HCT116 (cell line): ENCODE results near the gene PRKG1. TPM values are rescaled to one million over a fixed set of nuclear protein-coding genes. Genes with fewer than 3 reads are reported as not detected.
"Not testable (repeated sequence)": the region's sequence is repeated elsewhere in the genome, so short reads cannot be mapped to it uniquely, and the experiment has no call there.

Experiments
- ATAC-seq: fragments of 200-7000 bp; cut with Tn5 transposase; 2 replicates; pipeline ENCODE4 v1.9.1; 2020; ENCODE audit warnings: mild to moderate bottlenecking, moderate library complexity
- BruUV-seq: library from RNA; stranded (reverse); fragments of 400-500 nt; replicated peaks from 2 replicates; lab custom pipeline; 2021; lab: Mats Ljungman, UMichigan
- CTCF ChIA-PET: fragments of 300-600 bp; sonication (Branson Sonifier 250); formaldehyde crosslinking; loops from one replicate; lab custom pipeline; 2021; ENCODE audit warnings: antibody characterized with exemption; lab: Charles Lee
- POLR2A ChIA-PET: fragments of 300-600, 350-600 bp; sonication (Branson Sonifier 250); formaldehyde crosslinking; loops from one replicate; lab custom pipeline; 2021; ENCODE audit warnings: antibody characterized with exemption; lab: Charles Lee
- RAD21 ChIA-PET, 2 experiments: fragments of 300-600 bp; sonication (Branson Sonifier 250); formaldehyde crosslinking; loops; one replicate each; lab custom pipeline; 2023; ENCODE audit warnings: low total read pairs in 2 of 2; ENCODE audit not compliant: uncharacterized antibody in 2 of 2, unreplicated experiment in 2 of 2, low non-redundant PET in 1 of 2; lab: Charles Lee
- DNase-seq: peaks from one replicate; pipeline ENCODE4 v3.0.0-alpha.2; 2010; ENCODE audit warnings: low read depth, low spot score
- H2AFZ ChIP-seq: fragments of 200-600 bp; shearing (Covaris generic), sonication (generic); 2 replicates; pipeline ENCODE4 v1.6.1; 2017; ENCODE audit warnings: low read depth, mixed run types, mixed read lengths, antibody characterized with exemption, low read length; ENCODE audit not compliant: poor library complexity, severe bottlenecking
- H3K27ac ChIP-seq: 2 replicates; pipeline ENCODE4 v1.5.1; 2012; ENCODE audit warnings: low read depth, low read length
- H3K27me3 ChIP-seq: fragments of 200-600 bp; sonication (generic); 2 replicates; pipeline ENCODE4 v1.6.1; 2016; ENCODE audit warnings: mixed run types, low read length, mixed read lengths; ENCODE audit not compliant: insufficient read depth
- H3K36me3 ChIP-seq, 2 experiments: fragments of 200-500 bp in 1 of 2; fragments of 200-600 bp in 1 of 2; sonication (Bioruptor generic) in 1 of 2; sonication (generic) in 1 of 2; 2 replicates each; pipeline versions ENCODE4 v1.5.1 to v1.6.1; 2014 to 2016; ENCODE audit warnings: low read length in 2 of 2, inconsistent platforms in 1 of 2, mixed read lengths in 1 of 2, mixed run types in 1 of 2; ENCODE audit not compliant: insufficient read depth in 2 of 2, control insufficient read depth in 1 of 2
- H3K4me1 ChIP-seq, 2 experiments: fragments of 200-600 bp in 1 of 2; sonication (generic) in 1 of 2; 2 replicates each; pipeline versions ENCODE4 v1.5.1 to v1.6.1; 2012 to 2017; ENCODE audit warnings: low read length in 2 of 2, inconsistent platforms in 1 of 2, mild to moderate bottlenecking in 1 of 2, mixed read lengths in 1 of 2, mixed run types in 1 of 2, moderate library complexity in 1 of 2; ENCODE audit not compliant: insufficient read depth in 2 of 2, control insufficient read depth in 1 of 2
- H3K4me2 ChIP-seq: fragments of 200-600 bp; sonication (generic); 2 replicates; pipeline ENCODE4 v1.6.1; 2017; ENCODE audit warnings: mixed run types, low read length, mixed read lengths
- H3K4me3 ChIP-seq, 2 experiments: fragments of 200-600 bp in 1 of 2; sonication (generic) in 1 of 2; replicated peaks in 1 of 2; 2 replicates each; pipeline ENCODE4 v1.5.1; 2011 to 2016; ENCODE audit warnings: low read length in 2 of 2, control low read depth in 1 of 2, low read depth in 1 of 2, mild to moderate bottlenecking in 1 of 2, mixed read lengths in 1 of 2, mixed run types in 1 of 2
- H3K79me2 ChIP-seq: fragments of 200-600 bp; sonication (generic); 2 replicates; pipeline ENCODE4 v1.6.1; 2017; ENCODE audit warnings: mild to moderate bottlenecking, mixed run types, low read length, moderate library complexity, mixed read lengths; ENCODE audit not compliant: insufficient read depth
- H3K9ac ChIP-seq: fragments of 200-600 bp; sonication (generic); 2 replicates; pipeline ENCODE4 v1.6.1; 2016; ENCODE audit warnings: low read length, mixed read lengths
- H3K9me2 ChIP-seq: fragments of 200-600 bp; sonication (generic), shearing (Covaris generic); 2 replicates; pipeline ENCODE4 v1.6.1; 2017; ENCODE audit warnings: mixed run types, mild to moderate bottlenecking, moderate library complexity; ENCODE audit not compliant: insufficient read depth
- H3K9me3 ChIP-seq, 2 experiments: fragments of 200-500 bp in 1 of 2; fragments of 200-600 bp in 1 of 2; sonication (Bioruptor generic) in 1 of 2; sonication (generic) in 1 of 2; 2 replicates each; pipeline ENCODE4 v1.6.1; 2014 to 2017; ENCODE audit warnings: low read length in 2 of 2, mixed read lengths in 2 of 2, inconsistent platforms in 1 of 2, low read depth in 1 of 2, mild to moderate bottlenecking in 1 of 2, mixed run types in 1 of 2, moderate library complexity in 1 of 2; ENCODE audit not compliant: control insufficient read depth in 1 of 2, insufficient read depth in 1 of 2
- H4K20me1 ChIP-seq: fragments of 200-600 bp; sonication (generic), shearing (Covaris generic); 2 replicates; pipeline ENCODE4 v1.6.1; 2017; ENCODE audit warnings: mixed run types, mild to moderate bottlenecking, moderate library complexity; ENCODE audit not compliant: insufficient read depth
- CEBPB ChIP-seq: IDR thresholded peaks from 2 replicates; pipeline ENCODE4 v1.6.1; 2012; ENCODE audit warnings: low read depth
- JUND ChIP-seq: IDR thresholded peaks from 2 replicates; pipeline ENCODE4 v1.6.1; 2012
- POLR2A ChIP-seq: IDR thresholded peaks from 2 replicates; pipeline ENCODE4 v1.7.0; 2011; ENCODE audit warnings: borderline replicate concordance; ENCODE audit not compliant: insufficient read depth, insufficient read length; ENCODE audit errors: extremely low read depth
- SP1 ChIP-seq: IDR thresholded peaks from 2 replicates; pipeline ENCODE4 v1.6.1; 2012; ENCODE audit warnings: low read depth
- ZFX ChIP-seq: fragments of 450-650 bp; IDR thresholded peaks from 2 replicates; pipeline ENCODE4 v1.6.1; 2017
- intact Hi-C: fragments of 100-400 bp; cut with micrococcal nuclease; formaldehyde crosslinking; loops from 2 replicates; pipeline ENCODE4 v1.10.0; 2022
- total RNA-seq: library from RNA; stranded (reverse); gene quantifications from one replicate; pipeline ENCODE4 v1.2.1, GENCODE V29; 2021; ENCODE audit not compliant: unreplicated experiment
- TF ChIP-seq, protein P1 (sequence below): IDR thresholded peaks from 2 replicates; pipeline ENCODE4 v1.6.1; 2011; ENCODE audit warnings: mild to moderate bottlenecking, low read length, moderate library complexity; ENCODE audit not compliant: insufficient replicate concordance; ENCODE audit errors: extremely low read depth

Gene PRKG1
- total RNA-seq, 1 experiment from 2014 or later, result 1.4 TPM

DNA sequence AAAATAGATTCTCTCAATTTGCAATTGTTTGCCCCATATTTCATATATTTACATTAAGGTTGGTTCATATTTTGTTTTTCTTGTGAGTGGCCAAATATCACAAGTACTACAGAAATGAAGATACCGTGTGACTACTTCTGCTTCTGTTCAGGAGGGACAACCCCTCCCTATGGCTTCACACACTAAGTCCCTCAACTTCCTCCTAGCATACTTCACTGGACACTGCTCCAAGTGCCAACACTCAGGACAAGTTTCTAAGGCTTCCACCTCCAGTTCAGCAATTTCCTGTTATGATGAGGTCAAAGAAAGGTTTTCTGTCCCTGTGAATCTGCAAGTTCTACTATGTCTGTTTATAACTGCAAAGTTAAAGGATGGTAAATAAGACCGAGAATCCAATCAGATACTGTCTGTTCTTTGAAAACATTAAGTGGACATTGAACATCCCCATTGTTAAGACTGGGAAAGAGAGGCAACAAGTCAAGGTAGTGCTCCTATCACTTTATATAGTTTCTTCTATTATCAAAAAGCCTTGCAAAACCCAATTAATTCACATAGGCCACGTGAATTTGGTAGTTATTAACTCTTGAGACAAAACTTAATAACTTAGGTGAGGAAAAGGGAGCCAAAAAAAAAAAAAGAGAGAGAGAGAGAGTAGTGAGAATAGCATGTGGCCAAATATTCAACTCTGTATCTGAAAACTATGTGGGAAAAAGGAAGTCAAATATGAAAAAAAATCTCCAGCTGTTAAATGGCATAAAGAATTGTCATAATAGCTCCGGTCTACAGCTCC is 1158.5 kb downstream of the PRKG1 start (continued):
- TF ChIP-seq, protein P1, sequence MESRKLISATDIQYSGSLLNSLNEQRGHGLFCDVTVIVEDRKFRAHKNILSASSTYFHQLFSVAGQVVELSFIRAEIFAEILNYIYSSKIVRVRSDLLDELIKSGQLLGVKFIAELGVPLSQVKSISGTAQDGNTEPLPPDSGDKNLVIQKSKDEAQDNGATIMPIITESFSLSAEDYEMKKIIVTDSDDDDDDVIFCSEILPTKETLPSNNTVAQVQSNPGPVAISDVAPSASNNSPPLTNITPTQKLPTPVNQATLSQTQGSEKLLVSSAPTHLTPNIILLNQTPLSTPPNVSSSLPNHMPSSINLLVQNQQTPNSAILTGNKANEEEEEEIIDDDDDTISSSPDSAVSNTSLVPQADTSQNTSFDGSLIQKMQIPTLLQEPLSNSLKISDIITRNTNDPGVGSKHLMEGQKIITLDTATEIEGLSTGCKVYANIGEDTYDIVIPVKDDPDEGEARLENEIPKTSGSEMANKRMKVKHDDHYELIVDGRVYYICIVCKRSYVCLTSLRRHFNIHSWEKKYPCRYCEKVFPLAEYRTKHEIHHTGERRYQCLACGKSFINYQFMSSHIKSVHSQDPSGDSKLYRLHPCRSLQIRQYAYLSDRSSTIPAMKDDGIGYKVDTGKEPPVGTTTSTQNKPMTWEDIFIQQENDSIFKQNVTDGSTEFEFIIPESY, result no peak
- TF ChIP-seq POLR2A, result no peak

DNA sequence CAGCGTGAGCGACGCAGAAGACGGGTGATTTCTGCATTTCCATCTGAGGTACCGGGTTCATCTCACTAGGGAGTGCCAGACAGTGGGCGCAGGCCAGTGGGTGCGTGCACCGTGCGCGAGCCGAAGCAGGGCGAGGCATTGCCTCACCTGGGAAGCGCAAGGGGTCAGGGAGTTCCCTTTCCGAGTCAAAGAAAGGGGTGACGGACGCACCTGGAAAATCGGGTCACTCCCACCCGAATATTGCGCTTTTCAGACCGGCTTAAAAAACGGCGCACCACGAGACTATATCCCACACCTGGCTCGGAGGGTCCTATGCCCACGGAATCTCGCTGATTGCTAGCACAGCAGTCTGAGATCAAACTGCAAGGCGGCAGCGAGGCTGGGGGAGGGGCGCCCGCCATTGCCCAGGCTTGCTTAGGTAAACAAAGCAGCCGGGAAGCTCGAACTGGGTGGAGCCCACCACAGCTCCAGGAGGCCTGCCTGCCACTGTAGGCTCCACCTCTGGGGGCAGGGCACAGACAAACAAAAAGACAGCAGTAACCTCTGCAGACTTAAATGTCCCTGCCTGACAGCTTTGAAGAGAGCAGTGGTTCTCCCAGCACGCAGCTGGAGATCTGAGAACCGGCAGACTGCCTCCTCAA is 1159.2 kb downstream of the PRKG1 start:
- Histone ChIP-seq H3K4me1 (peaks cover 15 to 24% of the 10 kb centered on the region in 2 experiments), H3K4me2 (peak overlapping the region; percentile 72), H3K9ac (peak overlapping the region; percentile 26), H3K27ac (peak overlapping the region; percentile 43), H3K4me3 (peak overlapping the region; percentile 43 to 47)
- H3K9me3 ChIP-seq, H3K36me3 ChIP-seq, H3K27me3 ChIP-seq, H4K20me1 ChIP-seq, CTCF ChIA-PET, RAD21 ChIA-PET, POLR2A ChIA-PET, intact Hi-C loops, DNase-seq, H2AFZ ChIP-seq, H3K9me2 ChIP-seq, H3K79me2 ChIP-seq: not testable (repeated sequence)
- peak; percentile 60 for ATAC-seq
- BruUV-seq, result TSS peak; percentile 80

DNA sequence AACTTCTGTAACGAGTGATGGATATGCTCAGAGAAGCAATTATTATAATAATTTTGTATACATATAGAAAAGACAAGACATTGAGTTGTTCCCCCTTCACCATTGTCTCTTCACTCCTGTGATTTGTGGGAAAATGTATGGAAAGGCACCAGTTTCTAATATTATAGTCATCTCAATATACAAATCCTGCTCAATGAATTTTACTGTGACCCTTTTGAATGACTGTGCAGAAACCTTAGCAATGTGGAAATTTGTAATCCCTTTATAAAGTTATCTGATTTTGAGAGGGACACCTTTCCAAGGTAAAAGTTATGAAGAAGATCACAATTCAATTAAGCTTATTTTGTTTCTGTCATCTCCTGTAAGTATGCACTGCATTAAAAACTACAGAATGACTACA is 1165.5 kb downstream of the PRKG1 start:
- H3K4me3 ChIP-seq, result no peak overlapping the region
- ATAC-seq (no peak), DNase-seq (no peak)
- no peaks in the 10 kb centered on the region for H4K20me1 ChIP-seq
- no peaks in the 10 kb centered on the region for H3K9me2 ChIP-seq
- H3K79me2 ChIP-seq, result no peaks in the 10 kb centered on the region
- no peak overlapping the region for H2AFZ ChIP-seq
- no peaks in the 10 kb centered on the region for H3K9me3 ChIP-seq
- intact Hi-C loops, result no loop called here
- no TSS peak for BruUV-seq
- no peaks in the 10 kb centered on the region for H3K36me3 ChIP-seq
- H3K27me3 ChIP-seq, result no peaks in the 10 kb centered on the region
- no peak overlapping the region for H3K9ac ChIP-seq
- ChIA-PET POLR2A (no interaction called here), RAD21 (no interaction called here), CTCF (no interaction called here)
- H3K4me2 ChIP-seq, result no peak overlapping the region
- no peak for TF ChIP-seq JUND
- no peak for TF ChIP-seq CEBPB
- no peak for TF ChIP-seq SP1
- no peak for TF ChIP-seq ZFX
- TF ChIP-seq, protein P1, result no peak
- H3K4me1 ChIP-seq, result no peaks in the 10 kb centered on the region
- no peak overlapping the region for H3K27ac ChIP-seq
